Kidney (tissue), 14 donors: ENCODE results near the gene SCRN2. TPM values are rescaled to one million over a fixed set of nuclear protein-coding genes. Genes with fewer than 3 reads are reported as not detected.

Experiments used
- DNase-seq, 5 donors: peaks; one replicate each; pipeline ENCODE4 v3.0.0-alpha.2; 2013 to 2020
- FAIRE-seq: peaks from 2 replicates; lab custom pipeline; 2012; peaks lifted over from hg19 to GRCh38; lab: Jason Lieb, UNC
- H3K27ac ChIP-seq, 2 donors: one replicate each; pipeline ENCODE4 v1.7.0; 2013; ENCODE audit warnings: low read depth in 2 of 2, low read length in 2 of 2, inconsistent platforms in 1 of 2
- H3K27me3 ChIP-seq: one replicate; pipeline ENCODE4 v1.7.1; 2013; ENCODE audit warnings: low read length, inconsistent platforms; ENCODE audit not compliant: control insufficient read depth, insufficient read depth
- H3K36me3 ChIP-seq, 3 donors: one replicate each; pipeline versions ENCODE4 v1.7.0 to v1.7.1; 2013; ENCODE audit warnings: low read length in 3 of 3, control low read depth in 1 of 3, inconsistent platforms in 1 of 3; ENCODE audit not compliant: insufficient read depth in 3 of 3, control insufficient read depth in 2 of 3
- H3K4me1 ChIP-seq, 3 donors: one replicate each; pipeline versions ENCODE4 v1.7.0 to v1.7.1; 2013; ENCODE audit warnings: low read length in 3 of 3, inconsistent platforms in 1 of 3, low read depth in 1 of 3; ENCODE audit not compliant: control insufficient read depth in 2 of 3, insufficient read depth in 2 of 3
- H3K4me3 ChIP-seq, 3 donors: one replicate each; pipeline versions ENCODE4 v1.7.0 to v1.8.1; 2013; ENCODE audit warnings: low read length in 3 of 3, control low read depth in 1 of 3, inconsistent platforms in 1 of 3
- H3K9ac ChIP-seq, 3 donors: one replicate each; pipeline versions ENCODE4 v1.7.0 to v1.7.1; 2013; ENCODE audit warnings: low read length in 3 of 3, control low read depth in 1 of 3, inconsistent platforms in 1 of 3
- H3K9me3 ChIP-seq, 3 donors: one replicate each; pipeline versions ENCODE4 v1.7.0 to v1.7.1; 2013; ENCODE audit warnings: low read length in 3 of 3, control low read depth in 1 of 3, inconsistent platforms in 1 of 3; ENCODE audit not compliant: control insufficient read depth in 2 of 3, insufficient read depth in 1 of 3
- CTCF ChIP-seq: IDR thresholded peaks from 3 replicates; pipeline ENCODE4 v1.5.1; 2012; ENCODE audit warnings: mild to moderate bottlenecking, moderate library complexity, borderline replicate concordance; ENCODE audit not compliant: insufficient read depth; ENCODE audit errors: extremely low read depth
- intact Hi-C: fragments of 100-400 bp; cut with DNase I; formaldehyde crosslinking; loops from one replicate; pipeline ENCODE4 v1.11.1; 2022
- polyA plus RNA-seq: library from polyadenylated mRNA; stranded (reverse); fragments of 350-450 nt; fragmentation: Illumina TruSeq; extraction: RNeasy Lipid Tissue Mini Kit (QIAGEN cat#74804); gene quantifications from one replicate; pipeline ENCODE4 v1.2.3, GENCODE V29; 2014; ENCODE audit warnings: low read depth, low replicate concordance; ENCODE audit not compliant: insufficient read depth
- total RNA-seq: library from RNA; stranded (reverse); fragmentation: NEBNext Ultra II Directional; extraction: Animal tissue kit (Norgen Biotek cat#: 25700); gene quantifications from one replicate; pipeline ENCODE4 v1.2.1, GENCODE V29; 2021
- donor health status: control.
- donor health status: control.
- donor health status: control.
- donor health status: control.
- donor health status: control.
- donor health status: DM: yes; HTN: yes; CAD: no.
- donor health status: Normal renal cell carcinoma (clear cell type).

SCRN2 gene
- total and polyA plus RNA-seq, 2 donors from 2014 or later = 40.3 to 172 TPM

DNA sequence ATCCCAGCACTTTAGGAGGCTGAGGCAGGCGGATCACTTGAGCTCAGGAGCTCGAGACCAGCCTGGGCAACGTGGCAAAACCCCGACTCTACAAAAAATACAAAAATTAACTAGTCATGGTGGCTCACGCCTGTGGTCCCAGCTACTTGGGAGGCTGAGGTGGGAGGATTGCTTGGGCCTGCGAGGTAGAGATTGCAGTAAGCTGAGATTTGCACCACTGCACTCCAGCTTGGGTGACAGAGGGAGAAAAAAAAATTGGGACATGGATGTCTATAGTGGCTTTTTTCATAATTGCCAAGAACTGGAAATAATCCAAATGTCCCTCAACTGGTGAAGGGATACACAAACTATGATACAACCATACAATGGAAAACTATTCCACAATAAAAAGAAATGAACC lies 48.1 kb downstream of the SCRN2 start:
- peaks cover 25% of the 10 kb centered on the region for H3K27me3 ChIP-seq
- FAIRE-seq = no peak

GRCh38 chr17:47792457-47792856 lies 48.6 kb downstream of the SCRN2 start:
- TF ChIP-seq CTCF = no peak
- H3K4me3 ChIP-seq = no peak overlapping the region
- FAIRE-seq (no peak), DNase-seq (no peak)
- peaks cover 25% of the 10 kb centered on the region for H3K27me3 ChIP-seq
- no peaks in the 10 kb centered on the region for H3K9me3 ChIP-seq
- no peak overlapping the region for H3K27ac ChIP-seq
- no peak overlapping the region for H3K9ac ChIP-seq
- H3K36me3 ChIP-seq = no peaks in the 10 kb centered on the region
- intact Hi-C loops = no loop called here
- H3K4me1 ChIP-seq = no peaks in the 10 kb centered on the region

More for the DNA sequence above, 48.1 kb downstream of the SCRN2 start:
- Histone ChIP-seq H3K36me3 (no peaks in the 10 kb centered on the region), H3K9ac (no peak overlapping the region), H3K4me3 (no peak overlapping the region), H3K4me1 (no peaks in the 10 kb centered on the region), H3K9me3 (no peaks in the 10 kb centered on the region), H3K27ac (no peak overlapping the region)
- no peak for TF ChIP-seq CTCF
- intact Hi-C loops = no loop called here
- no peak for DNase-seq

DNA sequence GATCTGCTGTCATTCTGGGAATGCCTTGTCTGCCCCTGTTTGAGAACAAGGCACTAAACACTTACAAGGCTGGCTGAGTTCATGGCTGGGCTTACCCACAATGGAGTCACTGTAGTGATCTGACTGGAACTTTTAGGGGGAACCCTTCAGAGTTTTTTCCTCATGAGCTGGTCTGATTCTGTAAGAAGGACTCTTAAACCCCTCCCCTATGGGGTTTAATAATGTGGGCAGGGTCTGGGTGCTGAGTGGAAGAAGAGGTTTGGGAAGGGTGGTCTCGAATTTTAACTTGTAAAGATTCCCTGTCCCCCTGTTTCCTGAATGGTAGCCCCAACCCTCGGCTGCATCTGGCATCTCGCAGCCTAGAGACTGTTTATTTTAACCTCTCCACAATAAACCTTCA lies 50.0 kb downstream of the SCRN2 start:
- Histone ChIP-seq H3K4me1 (no peaks in the 10 kb centered on the region), H3K4me3 (no peak overlapping the region), H3K9me3 (no peaks in the 10 kb centered on the region), H3K9ac (no peak overlapping the region), H3K27ac (no peak overlapping the region), H3K36me3 (no peaks in the 10 kb centered on the region), H3K27me3 (peaks cover 25% of the 10 kb centered on the region)
- intact Hi-C loops = no loop called here
- FAIRE-seq (no peak), DNase-seq (no peak)
- TF ChIP-seq CTCF = no peak
